ENCODE results near the gene WRNIP1. TPM values are rescaled to one million over a fixed set of nuclear protein-coding genes. Genes with fewer than 3 reads are reported as not detected.

WRNIP1 gene
- total and polyA plus RNA-seq, 7 donors = 26.5 to 73.9 (median 48.9) TPM

DNA sequence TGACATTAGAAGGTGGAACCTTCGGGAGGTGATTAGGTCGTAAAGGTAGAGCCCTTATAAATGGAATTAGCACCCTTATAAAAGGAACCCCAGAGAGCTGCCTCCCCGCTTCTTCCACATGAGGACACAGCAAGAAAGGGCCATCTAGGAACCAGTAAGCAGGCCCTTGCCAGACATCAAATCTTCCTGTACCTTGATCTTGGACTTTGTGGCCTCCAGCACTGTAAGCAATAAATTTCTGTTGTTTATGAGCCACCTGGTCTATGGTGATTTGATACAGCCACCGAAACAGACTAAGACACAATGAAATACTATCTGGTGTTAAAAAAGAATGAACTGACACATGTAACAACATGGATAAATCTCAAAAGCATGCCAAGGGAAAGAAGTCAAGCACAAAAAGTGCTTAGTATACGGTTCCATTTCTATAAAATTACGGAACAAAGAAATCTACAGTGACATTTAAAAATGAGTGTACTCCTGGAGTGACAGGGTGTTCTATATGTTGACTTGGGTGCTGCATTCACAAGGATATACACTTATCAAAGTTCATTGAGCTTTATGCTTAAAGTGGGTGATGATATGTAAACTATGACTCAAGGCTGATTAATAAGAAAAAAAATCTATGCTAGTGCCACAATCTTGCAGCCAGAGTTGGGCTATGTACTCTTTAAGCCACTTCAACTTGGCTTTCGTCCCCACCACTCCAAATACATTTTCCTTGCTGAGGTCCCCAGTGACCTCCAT lies 58.1 kb downstream of the WRNIP1 start:
- peak overlapping the region; percentile 13 for H3K27ac ChIP-seq
- peaks cover 16% of the 10 kb centered on the region for H3K4me1 ChIP-seq
- no peaks in the 10 kb centered on the region for H3K9me3 ChIP-seq
- TF ChIP-seq, protein P1, sequence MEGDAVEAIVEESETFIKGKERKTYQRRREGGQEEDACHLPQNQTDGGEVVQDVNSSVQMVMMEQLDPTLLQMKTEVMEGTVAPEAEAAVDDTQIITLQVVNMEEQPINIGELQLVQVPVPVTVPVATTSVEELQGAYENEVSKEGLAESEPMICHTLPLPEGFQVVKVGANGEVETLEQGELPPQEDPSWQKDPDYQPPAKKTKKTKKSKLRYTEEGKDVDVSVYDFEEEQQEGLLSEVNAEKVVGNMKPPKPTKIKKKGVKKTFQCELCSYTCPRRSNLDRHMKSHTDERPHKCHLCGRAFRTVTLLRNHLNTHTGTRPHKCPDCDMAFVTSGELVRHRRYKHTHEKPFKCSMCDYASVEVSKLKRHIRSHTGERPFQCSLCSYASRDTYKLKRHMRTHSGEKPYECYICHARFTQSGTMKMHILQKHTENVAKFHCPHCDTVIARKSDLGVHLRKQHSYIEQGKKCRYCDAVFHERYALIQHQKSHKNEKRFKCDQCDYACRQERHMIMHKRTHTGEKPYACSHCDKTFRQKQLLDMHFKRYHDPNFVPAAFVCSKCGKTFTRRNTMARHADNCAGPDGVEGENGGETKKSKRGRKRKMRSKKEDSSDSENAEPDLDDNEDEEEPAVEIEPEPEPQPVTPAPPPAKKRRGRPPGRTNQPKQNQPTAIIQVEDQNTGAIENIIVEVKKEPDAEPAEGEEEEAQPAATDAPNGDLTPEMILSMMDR (IDR thresholded peaks at IDR 0.05) = no peak
- WGBS, 3 donors = 53 to 68% (median 65%) methylated on average over 7 of the region's 7 CpGs
- no peaks in the 10 kb centered on the region for H3K27me3 ChIP-seq (ENCODE audit: insufficient read depth in 3 of 3, low read length in 2 of 3)
- DNase-seq (no peak), ATAC-seq (peak in 2 of 4 donors; percentile 36 to 82)
- intact Hi-C loops (cut with DNase I) = no loop called here
- no peak overlapping the region for H3K4me3 ChIP-seq
- H3K36me3 ChIP-seq (ENCODE audit: insufficient read depth in 1 of 2, low read depth in 1 of 2) = no peaks in the 10 kb centered on the region

DNA sequence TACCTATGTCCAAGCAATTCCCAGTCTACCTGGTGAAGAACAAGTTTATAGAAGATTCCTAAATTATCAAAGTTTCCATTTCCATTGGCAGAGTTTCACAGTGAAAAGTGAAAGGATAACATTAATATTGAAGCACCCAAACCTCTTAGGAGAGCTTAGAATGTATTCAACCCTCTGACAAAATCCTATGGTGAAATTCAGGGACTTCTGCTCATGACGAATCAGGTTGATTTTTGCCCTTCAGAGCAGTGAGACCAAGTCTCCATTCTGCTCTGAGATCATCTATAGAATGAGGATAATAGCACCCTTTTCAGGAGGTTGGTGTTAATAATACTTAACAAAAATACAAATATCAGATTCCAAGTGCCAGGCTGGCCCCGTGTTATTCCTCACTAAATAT lies 60.9 kb downstream of the WRNIP1 start:
- Histone ChIP-seq H3K36me3 (ENCODE audit: insufficient read depth in 1 of 2, low read depth in 1 of 2) (no peaks in the 10 kb centered on the region), H3K27ac (no peak overlapping the region), H3K4me3 (no peak overlapping the region), H3K4me1 (peaks cover 9% of the 10 kb centered on the region), H3K9me3 (no peaks in the 10 kb centered on the region), H3K27me3 (ENCODE audit: insufficient read depth in 3 of 3, low read length in 2 of 3) (no peaks in the 10 kb centered on the region)
- intact Hi-C loops (cut with DNase I) = no loop called here
- TF ChIP-seq, protein P1 (IDR thresholded peaks at IDR 0.05) = no peak
- no peak for DNase-seq
- 72 to 85% (median 80%) methylated on average over 2 of the region's 2 CpGs for WGBS, 3 donors
- no peak for ATAC-seq

DNA sequence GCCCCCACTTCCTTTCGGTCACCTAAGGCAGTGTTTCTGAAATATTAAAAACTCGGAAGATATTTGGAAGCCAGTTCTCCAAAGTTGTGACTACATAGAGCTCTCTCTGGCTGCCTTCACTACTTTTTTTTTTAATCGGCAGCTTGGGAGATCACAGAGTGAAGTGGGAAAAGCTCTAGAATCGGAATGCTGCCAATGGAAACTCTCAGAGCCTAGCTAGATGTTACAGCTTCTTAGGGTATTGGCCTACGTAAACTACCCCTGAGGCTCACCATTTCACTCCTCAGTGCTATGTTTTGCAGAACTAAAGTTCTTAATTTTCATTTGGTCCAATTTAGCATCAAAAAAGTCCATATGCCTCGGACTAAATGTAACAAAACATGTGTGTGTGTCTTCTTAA lies 61.9 kb downstream of the WRNIP1 start:
- TF ChIP-seq, protein P1 (IDR thresholded peaks at IDR 0.05) = no peak
- Histone ChIP-seq H3K27ac (no peak overlapping the region), H3K36me3 (ENCODE audit: insufficient read depth in 1 of 2, low read depth in 1 of 2) (peaks cover 0 to 2% of the 10 kb centered on the region in 2 donors), H3K4me3 (no peak overlapping the region), H3K27me3 (ENCODE audit: insufficient read depth in 3 of 3, low read length in 2 of 3) (no peaks in the 10 kb centered on the region), H3K4me1 (peaks cover 9% of the 10 kb centered on the region), H3K9me3 (no peaks in the 10 kb centered on the region)
- ATAC-seq (no peak), DNase-seq (no peak)
- 74 to 83% (median 78%) methylated on average over 6 of the region's 6 CpGs for WGBS, 3 donors
- intact Hi-C loops (cut with DNase I) = no loop called here

DNA sequence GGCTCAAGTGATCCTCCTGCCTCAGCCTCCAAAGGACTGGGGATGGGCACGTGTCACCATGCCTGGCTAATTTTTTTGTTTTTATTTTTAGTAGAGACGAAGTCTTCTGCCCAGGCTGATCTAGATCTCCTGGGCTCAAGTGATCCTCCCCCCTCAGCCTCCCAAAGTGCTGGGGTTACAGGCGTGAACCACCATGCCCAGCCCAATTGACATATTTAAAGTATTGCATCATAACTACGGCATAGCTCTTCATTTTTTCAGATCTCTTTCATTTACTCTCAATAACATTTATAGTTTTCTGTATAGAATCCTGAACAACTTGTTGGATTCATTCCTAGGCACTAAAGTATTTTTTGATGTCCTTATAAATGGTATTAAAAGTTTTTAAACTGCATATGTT lies 63.4 kb downstream of the WRNIP1 start:
- 88 to 95% (median 88%) methylated on average over 4 of the region's 4 CpGs for WGBS, 3 donors
- Histone ChIP-seq H3K4me1 (peaks cover 1% of the 10 kb centered on the region), H3K4me3 (no peak overlapping the region), H3K9me3 (no peaks in the 10 kb centered on the region), H3K36me3 (ENCODE audit: insufficient read depth in 1 of 2, low read depth in 1 of 2) (peaks cover 0 to 17% of the 10 kb centered on the region in 2 donors), H3K27me3 (ENCODE audit: insufficient read depth in 3 of 3, low read length in 2 of 3) (no peaks in the 10 kb centered on the region), H3K27ac (no peak overlapping the region)
- intact Hi-C loops (cut with DNase I) = no loop called here
- TF ChIP-seq, protein P1 (IDR thresholded peaks at IDR 0.05) = no peak
- DNase-seq (no peak), ATAC-seq (peak in 1 of 4 donors; percentile 11)

DNA sequence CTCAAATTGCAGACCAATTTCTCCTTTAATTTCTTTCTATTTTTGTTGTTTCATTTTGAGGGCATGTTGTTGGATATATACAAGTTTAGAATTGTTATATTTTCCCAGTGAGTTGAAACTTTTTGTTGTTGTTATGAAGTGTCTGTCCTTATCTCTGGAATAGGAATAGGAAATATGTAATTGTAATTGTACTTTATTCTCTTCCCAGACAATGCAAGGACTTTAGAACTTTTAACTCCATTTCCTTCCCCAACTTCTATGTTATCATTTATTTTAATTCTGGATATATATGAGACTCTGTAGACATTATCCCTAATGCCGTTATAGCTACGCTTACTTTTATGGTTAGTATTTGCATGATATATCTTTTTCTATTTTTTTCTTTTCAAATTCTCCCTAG lies 64.1 kb downstream of the WRNIP1 start:
- Histone ChIP-seq H3K27ac (no peak overlapping the region), H3K4me1 (no peaks in the 10 kb centered on the region), H3K9me3 (no peaks in the 10 kb centered on the region), H3K4me3 (no peak overlapping the region), H3K27me3 (ENCODE audit: insufficient read depth in 3 of 3, low read length in 2 of 3) (no peaks in the 10 kb centered on the region), H3K36me3 (ENCODE audit: insufficient read depth in 1 of 2, low read depth in 1 of 2) (peaks cover 0 to 22% of the 10 kb centered on the region in 2 donors)
- intact Hi-C loops (cut with DNase I) = no loop called here
- TF ChIP-seq, protein P1 (IDR thresholded peaks at IDR 0.05) = no peak
- 95 to 98% (median 97%) methylated on average over 2 of the region's 2 CpGs for WGBS, 3 donors
- no peak for DNase-seq
- no peak for ATAC-seq
